ENCODE data around the gene FSD1.
"Not testable (repeated sequence)": the region's sequence is repeated elsewhere in the genome, so short reads cannot be mapped to it uniquely, and the experiment has no call there.

FSD1 gene

GRCh38 chr19:4342314-4342614 lies 37.9 kb downstream of the FSD1 start:
- in situ Hi-C loops (cut with HindIII; ENCODE audit: low sequenced_read_pairs) = no loop called here

- in situ Hi-C loops (cut with HindIII; ENCODE audit: low sequenced_read_pairs) = no loop called here
These were observed 38.4 kb downstream of the FSD1 start for GRCh38 chr19:4342615-4343369.

DNA sequence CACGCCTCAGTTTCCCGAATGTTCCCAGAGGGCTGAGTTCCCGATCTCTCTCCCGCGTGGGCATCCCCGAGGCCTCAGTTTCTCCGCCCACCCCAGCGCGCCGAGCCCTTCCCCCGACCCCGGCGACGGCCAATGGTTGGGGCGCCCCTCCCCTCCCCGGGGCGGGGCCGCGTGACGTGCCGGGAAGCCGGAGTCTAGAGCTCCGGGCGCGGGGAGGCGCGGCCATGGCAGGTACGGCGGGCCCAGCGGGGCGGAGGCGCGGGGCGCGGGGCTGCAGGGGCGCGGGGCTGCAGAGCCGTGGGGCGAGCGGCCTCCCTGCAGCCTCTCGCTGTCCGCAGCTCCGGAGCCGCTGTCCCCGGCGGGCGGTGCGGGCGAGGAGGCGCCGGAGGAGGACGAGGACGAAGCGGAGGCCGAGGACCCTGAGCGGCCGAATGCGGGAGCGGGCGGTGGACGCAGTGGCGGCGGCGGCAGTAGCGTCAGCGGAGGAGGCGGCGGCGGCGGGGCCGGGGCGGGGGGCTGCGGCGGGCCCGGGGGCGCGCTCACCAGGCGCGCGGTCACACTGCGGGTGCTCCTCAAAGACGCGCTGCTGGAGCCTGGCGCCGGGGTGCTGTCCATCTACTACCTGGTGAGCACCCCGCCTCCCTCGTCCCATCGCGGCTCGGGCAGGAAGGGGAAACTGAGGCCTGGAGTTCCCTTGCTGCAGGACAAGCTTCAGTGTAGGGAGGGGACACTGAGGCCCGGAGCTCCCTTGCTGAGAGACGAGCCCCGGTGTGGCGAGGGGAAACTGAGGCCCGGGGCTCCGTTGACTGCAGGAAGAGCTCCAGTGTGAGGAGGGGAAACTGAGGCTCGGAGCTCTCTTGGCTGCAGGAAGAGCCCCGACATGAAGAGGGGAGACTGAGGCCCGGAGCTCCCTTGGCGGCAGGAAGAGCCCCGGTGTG lies 39.2 kb downstream of the FSD1 start, which contains the start of gene MPND:
Gene MPND (plus strand): TSS at position 193 of the 938 bp plus-strand sequence. CDS start 32 bp downstream, at position 225.
- in situ Hi-C loops (cut with HindIII; ENCODE audit: low sequenced_read_pairs) = no loop called here

DNA sequence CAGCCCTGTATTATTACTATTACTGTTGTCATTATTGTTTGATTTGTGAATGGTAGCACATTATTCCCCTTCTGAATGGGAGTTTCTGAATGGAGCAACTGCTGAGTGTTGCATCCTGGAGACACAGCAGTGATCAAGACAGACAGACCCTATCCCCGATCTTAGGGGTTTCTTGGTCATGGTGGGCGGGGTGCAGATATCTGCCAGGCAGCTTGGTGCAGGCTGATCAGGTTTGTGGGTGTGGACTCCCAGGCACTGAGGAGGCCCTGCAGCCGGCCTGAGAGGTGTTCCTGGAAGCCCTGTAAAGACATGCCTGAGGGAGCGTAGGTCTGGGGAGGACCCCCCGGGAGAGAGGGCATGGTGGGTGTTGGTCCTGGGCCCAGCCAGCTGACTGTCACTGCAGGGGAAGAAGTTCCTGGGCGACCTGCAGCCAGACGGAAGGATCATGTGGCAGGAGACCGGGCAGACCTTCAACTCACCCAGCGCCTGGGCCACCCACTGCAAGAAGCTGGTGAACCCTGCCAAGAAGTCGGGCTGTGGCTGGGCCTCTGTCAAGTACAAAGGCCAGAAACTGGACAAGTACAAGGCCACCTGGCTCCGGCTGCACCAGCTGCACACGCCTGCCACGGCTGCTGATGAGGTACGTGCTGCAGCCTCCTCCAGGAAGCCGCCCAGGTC lies 41.1 kb downstream of the FSD1 start:
- in situ Hi-C loops (cut with HindIII; ENCODE audit: low sequenced_read_pairs) = no loop called here

DNA sequence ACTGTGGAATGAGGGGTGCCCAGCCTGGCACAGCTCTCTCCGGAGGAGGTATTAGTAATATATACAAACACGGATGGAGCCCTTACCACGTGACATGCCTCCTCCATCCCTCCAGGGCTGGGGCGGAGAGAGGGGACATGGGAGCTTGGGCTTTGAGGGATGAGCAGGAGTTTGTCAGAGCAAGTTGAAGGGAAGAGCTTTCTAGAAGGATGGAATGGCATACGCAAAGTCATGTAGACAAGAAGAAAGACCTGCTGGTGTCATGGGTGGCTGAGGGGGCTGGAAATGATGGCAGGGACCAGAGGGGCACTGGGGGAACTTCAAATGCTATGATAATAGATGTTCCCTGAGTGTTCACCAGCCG lies 41.6 kb downstream of the FSD1 start:
- in situ Hi-C loops (cut with HindIII; ENCODE audit: low sequenced_read_pairs) = no loop called here

DNA sequence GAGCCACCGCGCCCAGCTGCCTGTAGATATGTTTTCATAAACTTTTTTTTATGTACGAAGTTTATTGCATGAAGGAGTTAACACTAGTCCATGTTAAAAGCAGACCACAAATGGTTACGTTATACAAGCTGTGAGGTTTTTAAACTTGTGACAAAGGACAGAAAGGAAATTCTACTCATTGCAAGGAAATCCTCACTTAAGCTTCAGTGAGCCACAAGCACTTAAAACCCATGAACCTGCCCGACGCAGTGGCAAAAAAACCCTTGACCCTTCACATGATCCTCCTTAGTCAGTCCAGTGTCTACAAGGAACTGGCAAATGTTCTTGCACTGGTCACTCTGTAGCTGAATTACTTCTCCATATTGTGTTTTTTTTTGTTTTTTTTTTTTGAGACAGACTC lies 43.1 kb downstream of the FSD1 start:
- in situ Hi-C loops (cut with HindIII; ENCODE audit: low sequenced_read_pairs) = no loop called here

DNA sequence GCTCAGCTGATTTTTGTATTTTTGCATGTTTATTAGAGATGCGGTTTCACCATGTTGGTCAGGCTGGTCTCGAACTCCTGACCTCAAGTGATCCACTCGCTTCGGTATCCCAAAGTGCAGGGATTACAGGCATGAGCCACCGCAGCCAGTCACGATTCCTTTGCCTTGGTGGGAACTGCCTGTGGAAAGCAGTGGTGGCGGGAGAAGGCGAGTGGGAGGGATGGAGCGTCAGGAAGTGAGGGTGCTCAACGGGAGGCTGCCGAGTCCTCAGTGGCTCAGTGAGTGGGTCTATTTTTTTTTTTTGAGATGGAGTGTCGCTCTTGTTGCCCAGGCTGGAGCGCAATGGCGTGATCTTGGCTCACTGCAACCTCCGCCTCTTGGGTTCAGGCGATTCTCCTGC lies 44.8 kb downstream of the FSD1 start:
- in situ Hi-C loops (cut with HindIII; ENCODE audit: low sequenced_read_pairs) = not testable (repeated sequence)

- in situ Hi-C loops (cut with HindIII; ENCODE audit: low sequenced_read_pairs) = no loop called here
These were observed 45.7 kb downstream of the FSD1 start for GRCh38 chr19:4350111-4350510.

DNA sequence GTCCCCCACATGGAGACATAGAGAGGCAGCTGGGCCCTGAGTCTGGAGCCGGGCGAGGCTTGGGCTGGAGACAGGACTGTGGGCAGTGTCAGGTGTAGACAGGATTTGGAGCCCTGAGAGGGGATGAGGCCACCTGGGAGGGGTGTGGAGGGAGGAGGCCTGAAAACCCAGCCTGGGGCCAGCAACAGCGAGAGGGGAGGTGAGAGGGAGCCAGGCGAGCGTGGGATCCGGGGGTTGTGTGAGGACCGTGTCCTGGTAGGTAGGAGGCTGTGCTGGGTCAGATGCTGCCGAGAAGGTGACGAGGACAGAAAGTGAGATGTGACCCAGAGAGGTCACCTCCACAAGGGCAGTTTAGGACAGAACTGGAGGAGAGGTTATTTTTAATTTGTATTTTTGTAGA lies 46.3 kb downstream of the FSD1 start:
- in situ Hi-C loops (cut with HindIII; ENCODE audit: low sequenced_read_pairs) = no loop called here

GRCh38 chr19:4352701-4353121 lies 48.3 kb downstream of the FSD1 start:
- in situ Hi-C loops (cut with HindIII; ENCODE audit: low sequenced_read_pairs) = no loop called here

DNA sequence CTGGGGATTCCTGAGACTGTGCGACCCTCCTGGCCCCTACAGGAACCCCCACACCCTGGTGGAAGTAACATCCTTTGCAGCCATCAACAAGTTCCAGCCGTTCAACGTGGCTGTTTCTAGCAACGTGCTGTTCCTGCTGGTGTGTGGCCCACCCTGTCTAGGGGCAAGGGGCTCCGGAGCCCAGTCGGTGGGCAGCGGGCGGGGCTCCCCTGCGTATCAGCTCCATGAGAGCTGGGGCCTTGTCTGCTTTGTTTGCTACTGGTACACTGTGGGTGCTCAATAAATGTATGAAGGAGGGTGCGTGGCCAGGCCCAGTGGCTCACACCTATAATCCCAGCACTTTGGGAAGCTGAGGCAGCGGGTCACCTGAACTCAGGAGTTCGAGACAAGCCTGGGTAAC lies 49.9 kb downstream of the FSD1 start:
- in situ Hi-C loops (cut with HindIII; ENCODE audit: low sequenced_read_pairs) = no loop called here

DNA sequence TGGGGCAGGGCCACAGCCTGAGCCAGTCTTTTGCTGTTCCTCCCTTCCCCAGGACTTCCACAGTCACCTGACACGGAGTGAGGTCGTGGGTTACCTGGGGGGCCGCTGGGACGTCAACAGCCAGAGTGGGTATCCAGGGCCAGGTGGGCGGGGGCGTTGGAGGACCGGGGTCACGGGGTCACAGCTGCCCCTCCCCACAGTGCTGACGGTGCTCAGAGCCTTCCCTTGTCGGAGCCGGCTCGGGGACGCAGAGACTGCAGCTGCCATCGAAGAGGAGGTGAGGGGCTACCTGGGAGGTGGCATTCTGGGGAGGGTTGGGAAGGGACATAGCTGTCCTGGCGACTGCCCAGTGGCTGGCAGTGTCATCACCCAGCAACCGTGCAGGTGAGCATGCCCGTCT lies 50.5 kb downstream of the FSD1 start:
- in situ Hi-C loops (cut with HindIII; ENCODE audit: low sequenced_read_pairs) = no loop called here

- in situ Hi-C loops (cut with HindIII; ENCODE audit: low sequenced_read_pairs) = no loop called here
These were observed 52.8 kb downstream of the FSD1 start for GRCh38 chr19:4357095-4357797.

- in situ Hi-C loops (cut with HindIII; ENCODE audit: low sequenced_read_pairs) = no loop called here
These were observed 53.5 kb downstream of the FSD1 start for GRCh38 chr19:4357921-4358326.

GRCh38 chr19:4358709-4359626 lies 54.6 kb downstream of the FSD1 start:
- in situ Hi-C loops (cut with HindIII; ENCODE audit: low sequenced_read_pairs) = no loop called here

GRCh38 chr19:4359627-4360000 lies 55.2 kb downstream of the FSD1 start:
- in situ Hi-C loops (cut with HindIII; ENCODE audit: low sequenced_read_pairs) = no loop called here

DNA sequence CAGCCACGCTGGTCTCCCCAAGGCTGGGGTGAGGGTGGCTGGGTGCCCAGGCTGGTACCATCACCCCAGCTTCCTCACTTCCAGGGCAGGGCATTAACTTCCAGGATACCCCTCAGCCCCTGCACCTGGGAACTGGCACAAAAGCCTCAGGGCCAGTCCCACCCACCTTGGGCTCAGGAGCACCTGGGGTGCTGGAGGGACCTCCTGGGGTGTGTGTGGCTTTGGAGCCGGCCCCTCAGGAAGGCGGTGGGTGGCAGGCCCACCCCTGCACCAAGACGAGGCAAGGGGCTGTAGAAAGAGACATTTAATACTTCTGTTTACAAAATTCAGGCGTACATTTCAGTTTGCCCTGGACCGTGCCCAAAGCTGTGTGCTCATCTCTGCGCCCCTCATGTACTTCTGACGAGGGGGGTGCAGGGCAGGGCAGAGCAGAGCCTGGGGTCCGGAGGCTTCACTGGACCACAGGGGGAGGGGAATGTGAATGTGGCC lies 55.7 kb downstream of the FSD1 start:
- in situ Hi-C loops (cut with HindIII; ENCODE audit: low sequenced_read_pairs) = loop anchor here (10.0 kb wide), 2 partner anchors 55 to 85 kb away; no protein-coding TSS in a partner anchor

- in situ Hi-C loops (cut with HindIII; ENCODE audit: low sequenced_read_pairs) = loop anchor here (10.0 kb wide), 2 partner anchors 54 to 84 kb away; no protein-coding TSS in a partner anchor
These were observed 56.3 kb downstream of the FSD1 start for GRCh38 chr19:4360641-4361151.

All from endothelial cell of hepatic sinusoid (primary cell).